HepG2 (cell line): ENCODE results near the gene RITA1.

Experiments used
- ARNTL ChIP-seq: sonication (generic); formaldehyde crosslinking; IDR thresholded peaks from 2 replicates; pipeline ENCODE4 v1.4.0; 2020; ENCODE audit warnings: mild to moderate bottlenecking, missing genetic modification reagents
- YY1 ChIP-seq: IDR thresholded peaks from 2 replicates; pipeline ENCODE4 v1.6.1; 2011; ENCODE audit warnings: low read length, low read depth, moderate library complexity, mild to moderate bottlenecking; ENCODE audit not compliant: insufficient read depth, insufficient replicate concordance
- TF ChIP-seq, protein P1 (sequence below): sonication (generic); formaldehyde crosslinking; IDR thresholded peaks from 2 replicates; pipeline ENCODE4 v1.5.1; 2020; ENCODE audit warnings: missing genetic modification reagents, mild to moderate bottlenecking, borderline replicate concordance

GRCh38 chr12:113235976-113236375 is 50.5 kb downstream of the RITA1 start:
- TF ChIP-seq YY1 (no peak), ARNTL (no peak)
- TF ChIP-seq, protein P1, sequence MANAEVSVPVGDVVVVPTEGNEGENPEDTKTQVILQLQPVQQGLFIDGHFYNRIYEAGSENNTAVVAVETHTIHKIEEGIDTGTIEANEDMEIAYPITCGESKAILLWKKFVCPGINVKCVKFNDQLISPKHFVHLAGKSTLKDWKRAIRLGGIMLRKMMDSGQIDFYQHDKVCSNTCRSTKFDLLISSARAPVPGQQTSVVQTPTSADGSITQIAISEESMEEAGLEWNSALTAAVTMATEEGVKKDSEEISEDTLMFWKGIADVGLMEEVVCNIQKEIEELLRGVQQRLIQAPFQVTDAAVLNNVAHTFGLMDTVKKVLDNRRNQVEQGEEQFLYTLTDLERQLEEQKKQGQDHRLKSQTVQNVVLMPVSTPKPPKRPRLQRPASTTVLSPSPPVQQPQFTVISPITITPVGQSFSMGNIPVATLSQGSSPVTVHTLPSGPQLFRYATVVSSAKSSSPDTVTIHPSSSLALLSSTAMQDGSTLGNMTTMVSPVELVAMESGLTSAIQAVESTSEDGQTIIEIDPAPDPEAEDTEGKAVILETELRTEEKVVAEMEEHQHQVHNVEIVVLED (CRISPR knock-in tag): no peak
